ENCODE measurements around the gene GDPD4. TPM values are rescaled to one million over a fixed set of nuclear protein-coding genes. Genes with fewer than 3 reads are reported as not detected.

The GDPD4 gene
- total and polyA plus RNA-seq, 9 of the 15 experiments (the other 6 are each of a cell fraction or from before 2014, with no cell fraction given), result 0.40 TPM; not detected in 8

GRCh38 chr11:77236901-77237300 lies 64.6 kb downstream of the GDPD4 start:
- FAIRE-seq (no peak), DNase-seq (ENCODE audit: extremely low read depth in 1 of 4, low spot score in 3 of 4) (no peak), ATAC-seq (no peak)
- intact Hi-C loops (cut with micrococcal nuclease), result no loop called here
- Histone ChIP-seq H4K20me1 (replicated peaks; ENCODE audit: control insufficient read depth, insufficient read depth, low read length) (no peaks in the 10 kb centered on the region), H3K27me3 (ENCODE audit: control insufficient read depth in 2 of 2, insufficient read depth in 2 of 2, low read length in 2 of 2) (no peaks in the 10 kb centered on the region; a peak in 1 of 5 replicates), H3K79me2 (ENCODE audit: control insufficient read depth, insufficient read depth, low read length) (no peaks in the 10 kb centered on the region), H3K9me3 (replicated peaks; ENCODE audit: control insufficient read depth, insufficient read depth, low read depth, low read length) (no peaks in the 10 kb centered on the region), H3K9me1 (ENCODE audit: control insufficient read depth, insufficient read depth, low read length) (no peaks in the 10 kb centered on the region), H3K9ac (ENCODE audit: insufficient read depth in 1 of 2, low read depth in 2 of 2, low read length in 2 of 2) (no peak overlapping the region), H3K4me3 (no peak overlapping the region), H3K36me3 (ENCODE audit: control insufficient read depth, insufficient read depth, low read length) (no peaks in the 10 kb centered on the region), H2AFZ (ENCODE audit: low read depth, low read length) (no peak overlapping the region), H3K4me1 (replicated peaks in 1 of 2; ENCODE audit: control insufficient read depth in 2 of 2, insufficient read depth in 2 of 2, low read length in 2 of 2) (no peaks in the 10 kb centered on the region), H3K27ac (ENCODE audit: extremely low read depth, low read depth, low read length) (no peak overlapping the region), H3K4me2 (ENCODE audit: insufficient read depth, low read length) (no peak overlapping the region)
- POLR2A ChIA-PET, result interaction anchor here (0.6 kb wide), 1 partner anchor 167 kb away, joined by 3 read pairs; no protein-coding TSS in a partner anchor
- TF ChIP-seq XRCC4 (IDR thresholded peaks at IDR 0.05; ENCODE audit: extremely low read depth, insufficient read depth, insufficient read length), result no peak
- no peak for TF ChIP-seq POLR3A (IDR thresholded peaks at IDR 0.05; ENCODE audit: borderline replicate concordance, extremely low read depth, insufficient read depth, insufficient read length)
- no peak for TF ChIP-seq ZNF143 (CRISPR knock-in tag; IDR thresholded peaks at IDR 0.05)
- TF ChIP-seq GTF2A2 (tag; IDR thresholded peaks at IDR 0.05), result no peak
- no peak for TF ChIP-seq E2F5 (CRISPR knock-in tag; IDR thresholded peaks at IDR 0.05)
- no TSS peak for BruUV-seq (replicated peaks)
- in situ Hi-C loops (cut with MboI), result no loop called here
- CTCF ChIA-PET (ENCODE audit: low intra/inter-chr PET ratio), result no interaction called here

GRCh38 chr11:77233011-77233410 lies 68.5 kb downstream of the GDPD4 start:
- H3K79me2 ChIP-seq (ENCODE audit: control insufficient read depth, insufficient read depth, low read length), result no peaks in the 10 kb centered on the region
- BruUV-seq (replicated peaks), result no TSS peak
- in situ Hi-C loops (cut with MboI) (no loop called here), intact Hi-C loops (cut with micrococcal nuclease) (no loop called here)
- H3K9me1 ChIP-seq (ENCODE audit: control insufficient read depth, insufficient read depth, low read length), result no peaks in the 10 kb centered on the region
- peaks cover 0 to 4% of the 10 kb centered on the region in 2 experiments; a peak in 1 of 5 replicates for H3K27me3 ChIP-seq (ENCODE audit: control insufficient read depth in 2 of 2, insufficient read depth in 2 of 2, low read length in 2 of 2)
- H3K9me3 ChIP-seq (replicated peaks; ENCODE audit: control insufficient read depth, insufficient read depth, low read depth, low read length), result no peaks in the 10 kb centered on the region
- ChIA-PET POLR2A (no interaction called here), CTCF (ENCODE audit: low intra/inter-chr PET ratio) (no interaction called here)
- H4K20me1 ChIP-seq (replicated peaks; ENCODE audit: control insufficient read depth, insufficient read depth, low read length), result no peaks in the 10 kb centered on the region; the same call in 1 of the 2 replicates
- H3K36me3 ChIP-seq (ENCODE audit: control insufficient read depth, insufficient read depth, low read length), result no peaks in the 10 kb centered on the region
- H3K27ac ChIP-seq (ENCODE audit: extremely low read depth, low read depth, low read length), result no peak overlapping the region
- no peak overlapping the region for H3K4me3 ChIP-seq
- FAIRE-seq (no peak), ATAC-seq (no peak), DNase-seq (ENCODE audit: extremely low read depth in 1 of 4, low spot score in 3 of 4) (no peak)
- H2AFZ ChIP-seq (ENCODE audit: low read depth, low read length), result no peak overlapping the region
- no peak overlapping the region for H3K4me2 ChIP-seq (ENCODE audit: insufficient read depth, low read length)
- H3K4me1 ChIP-seq (replicated peaks in 1 of 2; ENCODE audit: control insufficient read depth in 2 of 2, insufficient read depth in 2 of 2, low read length in 2 of 2), result no peaks in the 10 kb centered on the region
- 0% methylated on average over 3 of the region's 3 CpGs for WGBS (ENCODE audit: insufficient coverage, low coverage, missing lambda C conversion rate)
- H3K9ac ChIP-seq (ENCODE audit: insufficient read depth in 1 of 2, low read depth in 2 of 2, low read length in 2 of 2), result no peak overlapping the region
- no peak for TF ChIP-seq MCM5 (IDR thresholded peaks at IDR 0.05; ENCODE audit: low read depth)
- TF ChIP-seq HDAC2 (IDR thresholded peaks at IDR 0.05), result no peak
- no peak for TF ChIP-seq ETS1 (conservative IDR thresholded peaks at IDR 0.05; ENCODE audit: control insufficient read depth, low read depth, low read length)
- no peak for TF ChIP-seq ZNF280A (IDR thresholded peaks at IDR 0.05; ENCODE audit: low read depth, partially characterized antibody)
- no peak for TF ChIP-seq HNRNPK (IDR thresholded peaks at IDR 0.05; ENCODE audit: low read depth, low read length, poor library complexity, severe bottlenecking)
- TF ChIP-seq POLR2H (tag; IDR thresholded peaks at IDR 0.05; ENCODE audit: low read depth), result no peak
- no peak for TF ChIP-seq TCFL5 (CRISPR knock-in tag; conservative IDR thresholded peaks at IDR 0.05)
- no peak for TF ChIP-seq ZFPM2 (CRISPR knock-in tag; IDR thresholded peaks at IDR 0.05)
- TF ChIP-seq XRCC5 (IDR thresholded peaks at IDR 0.05; ENCODE audit: low read depth, low read length), result no peak
